Astrocyte (in vitro differentiated cells and primary cell): Measurements from ENCODE around the gene FLCN.

Experiments
- EZH2 ChIP-seq: IDR thresholded peaks from 2 replicates; pipeline ENCODE4 v1.6.1; 2012; ENCODE audit warnings: mild to moderate bottlenecking, low read length, inconsistent platforms; ENCODE audit not compliant: insufficient read depth
- TF ChIP-seq, protein P1 (sequence below): IDR thresholded peaks from 2 replicates; pipeline ENCODE4 v1.5.1; 2011; ENCODE audit warnings: low read depth, mild to moderate bottlenecking, inconsistent platforms, low read length, moderate library complexity; ENCODE audit not compliant: insufficient read depth

DNA sequence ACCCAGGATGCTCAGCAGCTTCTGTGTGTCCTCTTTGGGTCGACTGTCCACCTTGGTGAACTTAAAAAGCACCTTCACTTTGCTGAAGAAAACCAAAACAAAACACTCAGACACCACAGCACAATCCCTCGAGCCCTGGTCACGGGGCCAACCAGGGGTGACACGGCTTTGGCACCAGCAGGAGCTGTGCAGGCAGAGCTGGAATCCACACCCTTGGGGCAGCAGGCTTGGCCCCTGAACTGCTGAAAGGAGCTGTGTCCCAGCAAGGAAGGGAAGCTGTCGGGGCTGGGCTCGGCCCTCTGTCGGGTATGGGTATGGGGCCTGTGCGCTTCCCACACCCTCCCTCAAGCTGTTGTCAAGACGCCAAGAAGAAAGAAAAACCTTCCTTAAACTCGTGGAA lies 23.2 kb downstream of the FLCN start:
- TF ChIP-seq, protein P1, sequence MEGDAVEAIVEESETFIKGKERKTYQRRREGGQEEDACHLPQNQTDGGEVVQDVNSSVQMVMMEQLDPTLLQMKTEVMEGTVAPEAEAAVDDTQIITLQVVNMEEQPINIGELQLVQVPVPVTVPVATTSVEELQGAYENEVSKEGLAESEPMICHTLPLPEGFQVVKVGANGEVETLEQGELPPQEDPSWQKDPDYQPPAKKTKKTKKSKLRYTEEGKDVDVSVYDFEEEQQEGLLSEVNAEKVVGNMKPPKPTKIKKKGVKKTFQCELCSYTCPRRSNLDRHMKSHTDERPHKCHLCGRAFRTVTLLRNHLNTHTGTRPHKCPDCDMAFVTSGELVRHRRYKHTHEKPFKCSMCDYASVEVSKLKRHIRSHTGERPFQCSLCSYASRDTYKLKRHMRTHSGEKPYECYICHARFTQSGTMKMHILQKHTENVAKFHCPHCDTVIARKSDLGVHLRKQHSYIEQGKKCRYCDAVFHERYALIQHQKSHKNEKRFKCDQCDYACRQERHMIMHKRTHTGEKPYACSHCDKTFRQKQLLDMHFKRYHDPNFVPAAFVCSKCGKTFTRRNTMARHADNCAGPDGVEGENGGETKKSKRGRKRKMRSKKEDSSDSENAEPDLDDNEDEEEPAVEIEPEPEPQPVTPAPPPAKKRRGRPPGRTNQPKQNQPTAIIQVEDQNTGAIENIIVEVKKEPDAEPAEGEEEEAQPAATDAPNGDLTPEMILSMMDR, result no peak
- TF ChIP-seq EZH2, result no peak
